SU-DHL-6 (cell line): ENCODE results near the gene CCL21.

ENCODE experiments used
- H2AFZ ChIP-seq: fragments of 200-600 bp; sonication (generic); 2 replicates; pipeline ENCODE4 v1.6.1; 2014; ENCODE audit warnings: low read depth, mild to moderate bottlenecking, moderate library complexity, mixed read lengths, antibody characterized with exemption, low read length; ENCODE audit not compliant: severe bottlenecking
- H3F3A ChIP-seq: fragments of 200-600 bp; shearing (Covaris generic); 2 replicates; pipeline ENCODE4 v1.6.0; 2016; ENCODE audit warnings: antibody characterized with exemption, mild to moderate bottlenecking; ENCODE audit not compliant: insufficient read depth
- H3K27ac ChIP-seq: fragments of 200-600 bp; sonication (generic); 2 replicates; pipeline ENCODE4 v1.5.1; 2016; ENCODE audit warnings: low read depth, mild to moderate bottlenecking, low read length, moderate library complexity, mixed read lengths
- H3K27me3 ChIP-seq: fragments of 200-600 bp; sonication (generic), shearing (Covaris generic); 2 replicates; pipeline ENCODE4 v1.6.0; 2014; ENCODE audit warnings: mild to moderate bottlenecking, low read length
- H3K36me3 ChIP-seq: fragments of 200-600 bp; sonication (generic); 2 replicates; pipeline ENCODE4 v1.6.1; 2014; ENCODE audit warnings: mild to moderate bottlenecking, low read length, mixed read lengths
- H3K4me2 ChIP-seq: fragments of 300-600, 200-600 bp; shearing (Covaris generic), sonication (generic); 2 replicates; pipeline ENCODE4 v1.6.0; 2014; ENCODE audit warnings: low read length, low read depth, mild to moderate bottlenecking; ENCODE audit not compliant: poor library complexity, severe bottlenecking
- H3K4me3 ChIP-seq: fragments of 200-600 bp; sonication (generic); 2 replicates; pipeline ENCODE4 v1.5.1; 2014; ENCODE audit warnings: antibody characterized with exemption, low read length, mild to moderate bottlenecking, mixed read lengths; ENCODE audit not compliant: insufficient read depth, poor library complexity, severe bottlenecking
- H3K79me2 ChIP-seq: fragments of 200-600 bp; sonication (generic); 2 replicates; pipeline ENCODE4 v1.6.1; 2014; ENCODE audit warnings: mild to moderate bottlenecking, low read length, moderate library complexity; ENCODE audit not compliant: insufficient read depth
- H3K9ac ChIP-seq: fragments of 200-600 bp; sonication (generic); 2 replicates; pipeline ENCODE4 v1.7.0; 2014; ENCODE audit warnings: mild to moderate bottlenecking, low read length
- H3K9me2 ChIP-seq: fragments of 200-600 bp; sonication (generic); replicated peaks from 2 replicates; pipeline ENCODE4 v1.6.1; 2014; ENCODE audit warnings: low read length; ENCODE audit not compliant: insufficient read depth
- H3K9me3 ChIP-seq: fragments of 200-600 bp; sonication (generic); 2 replicates; pipeline ENCODE4 v1.6.1; 2014; ENCODE audit warnings: low read length, mixed read lengths; ENCODE audit not compliant: insufficient read depth
- H4K20me1 ChIP-seq: fragments of 200-600 bp; sonication (generic); 2 replicates; pipeline ENCODE4 v1.6.1; 2014; ENCODE audit warnings: low read depth, mild to moderate bottlenecking, antibody characterized with exemption, low read length, moderate library complexity, mixed read lengths
- CTCF ChIP-seq: fragments of 200-600 bp; sonication (generic); IDR thresholded peaks from one replicate; pipeline ENCODE4 v1.5.1; 2017; ENCODE audit warnings: antibody characterized with exemption, mild to moderate bottlenecking, low read length, moderate library complexity; ENCODE audit not compliant: insufficient read depth, poor library complexity, severe bottlenecking
- EZH2phosphoT487 ChIP-seq: fragments of 200-600 bp; sonication (generic), shearing (Covaris generic); conservative IDR thresholded peaks from 2 replicates; pipeline ENCODE4 v1.6.1; 2018; ENCODE audit warnings: mild to moderate bottlenecking, antibody characterized with exemption, low read length, moderate library complexity, mixed read lengths

The CCL21 gene

GRCh38 chr9:34669809-34670562 is 40.0 kb downstream of the CCL21 start:
- no peak overlapping the region for H3K27ac ChIP-seq

GRCh38 chr9:34665381-34666250 is 44.3 kb downstream of the CCL21 start:
- Histone ChIP-seq H3K27me3 (no peaks in the 10 kb centered on the region), H3K27ac (peak overlapping the region; percentile 72), H3K9ac (peak overlapping the region; percentile 75), H3K4me2 (peak overlapping the region; percentile 81), H3K9me3 (no peaks in the 10 kb centered on the region), H3K4me3 (peak overlapping the region; percentile 86), H3K36me3 (no peaks in the 10 kb centered on the region), H2AFZ (peak overlapping the region; percentile 91), H3K9me2 (no peaks in the 10 kb centered on the region), H3K79me2 (no peaks in the 10 kb centered on the region), H4K20me1 (no peaks in the 10 kb centered on the region), H3F3A (peaks cover 16% of the 10 kb centered on the region)
- TF ChIP-seq CTCF (no peak), EZH2phosphoT487 (no peak)

More at GRCh38 chr9:34669809-34670562, 40.0 kb downstream of the CCL21 start:
- TF ChIP-seq EZH2phosphoT487 (no peak), CTCF (no peak)
- Histone ChIP-seq H3K36me3 (no peaks in the 10 kb centered on the region), H3K9ac (no peak overlapping the region), H2AFZ (no peak overlapping the region), H3K9me2 (no peaks in the 10 kb centered on the region), H3K9me3 (no peaks in the 10 kb centered on the region), H3K4me2 (no peak overlapping the region), H3K4me3 (no peak overlapping the region), H3K27me3 (no peaks in the 10 kb centered on the region), H3K79me2 (no peaks in the 10 kb centered on the region), H4K20me1 (no peaks in the 10 kb centered on the region), H3F3A (peaks cover 10% of the 10 kb centered on the region)

GRCh38 chr9:34665067-34665380 is 44.9 kb downstream of the CCL21 start:
- Histone ChIP-seq H3K9ac (peak overlapping the region; percentile 52), H3K79me2 (no peaks in the 10 kb centered on the region), H3K27ac (peak overlapping the region; percentile 3; the same call in 1 of the 2 replicates), H4K20me1 (no peaks in the 10 kb centered on the region), H3K27me3 (no peaks in the 10 kb centered on the region), H3K4me3 (peak overlapping the region; percentile 54), H3F3A (peaks cover 16% of the 10 kb centered on the region), H3K9me3 (no peaks in the 10 kb centered on the region), H2AFZ (peak overlapping the region; percentile 91), H3K4me2 (peak overlapping the region; percentile 81), H3K36me3 (no peaks in the 10 kb centered on the region), H3K9me2 (no peaks in the 10 kb centered on the region)
- TF ChIP-seq EZH2phosphoT487 (no peak), CTCF (no peak)
